GM18907 (cell line): ENCODE data around the gene BACE1.

Experiments used
- ATAC-seq: cut with Tn5 transposase; IDR thresholded peaks from one replicate; pipeline ENCODE4 v1.9.1; 2021; ENCODE audit warnings: mild to moderate bottlenecking, moderate library complexity; ENCODE audit not compliant: unreplicated experiment

The BACE1 gene

DNA sequence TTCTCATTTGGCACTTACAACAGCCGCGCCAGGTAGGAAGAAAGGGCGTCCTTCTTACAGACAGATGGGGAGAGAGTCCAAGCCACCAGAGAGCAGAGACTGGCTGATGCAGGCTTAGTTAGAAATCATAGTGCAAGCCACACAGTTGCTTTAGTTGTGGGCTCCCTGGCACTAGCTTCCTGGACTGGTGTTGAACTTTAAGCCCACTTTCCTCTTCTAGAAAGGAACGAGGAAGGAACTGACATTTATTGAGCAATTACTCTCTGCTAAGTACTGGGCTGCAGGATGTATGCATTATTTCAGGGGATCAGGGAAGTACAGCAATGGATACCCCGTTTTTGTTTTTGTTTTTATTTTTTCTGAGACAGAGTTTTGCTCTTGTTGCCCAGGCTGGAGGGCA, 3.0 kb downstream of the BACE1 start:
- no peak for ATAC-seq

DNA sequence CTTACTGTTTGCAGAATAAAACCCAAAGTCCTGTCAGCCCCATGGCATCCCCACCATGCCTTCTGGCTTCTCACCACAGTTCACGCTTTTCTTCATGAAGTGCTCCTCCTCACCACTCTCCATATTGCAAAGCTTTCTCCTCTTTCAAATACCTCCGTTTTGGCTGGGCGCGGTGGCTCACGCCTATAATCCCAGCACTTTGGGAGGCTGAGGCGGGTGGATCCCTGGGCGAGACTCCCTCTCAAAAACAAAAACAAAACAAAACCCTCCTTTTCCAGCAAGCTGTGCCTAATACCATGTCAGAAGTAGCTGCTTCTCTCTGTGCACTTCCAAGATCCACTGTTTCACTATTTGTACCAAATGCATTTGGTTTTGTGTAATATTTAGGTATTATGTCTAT, 6.7 kb downstream of the BACE1 start:
- no peak for ATAC-seq

DNA sequence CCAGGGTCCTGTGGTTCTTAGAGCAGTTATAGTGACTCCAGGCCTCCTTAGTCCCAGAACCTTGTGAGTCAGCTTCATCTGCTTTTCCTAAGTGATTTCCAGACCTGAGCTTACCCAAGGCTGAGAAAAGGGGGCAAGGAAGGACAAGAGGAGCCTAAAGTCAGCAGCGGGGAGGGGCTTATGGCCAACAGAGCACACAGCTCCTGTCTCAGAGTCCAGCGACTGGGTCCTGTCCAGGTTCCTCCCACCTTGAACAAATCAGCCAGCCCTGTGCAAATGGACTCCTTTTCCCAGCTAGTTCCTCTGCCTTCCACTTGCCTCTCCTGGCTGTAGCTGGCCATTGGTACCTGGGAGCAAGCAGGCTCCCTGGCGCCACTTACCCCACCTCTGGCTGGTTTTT, 10.9 kb downstream of the BACE1 start:
- ATAC-seq: no peak

GRCh38 chr11:117303646-117304315, 12.3 kb downstream of the BACE1 start:
- no peak for ATAC-seq

GRCh38 chr11:117303101-117303500, 13.0 kb downstream of the BACE1 start:
- no peak for ATAC-seq

DNA sequence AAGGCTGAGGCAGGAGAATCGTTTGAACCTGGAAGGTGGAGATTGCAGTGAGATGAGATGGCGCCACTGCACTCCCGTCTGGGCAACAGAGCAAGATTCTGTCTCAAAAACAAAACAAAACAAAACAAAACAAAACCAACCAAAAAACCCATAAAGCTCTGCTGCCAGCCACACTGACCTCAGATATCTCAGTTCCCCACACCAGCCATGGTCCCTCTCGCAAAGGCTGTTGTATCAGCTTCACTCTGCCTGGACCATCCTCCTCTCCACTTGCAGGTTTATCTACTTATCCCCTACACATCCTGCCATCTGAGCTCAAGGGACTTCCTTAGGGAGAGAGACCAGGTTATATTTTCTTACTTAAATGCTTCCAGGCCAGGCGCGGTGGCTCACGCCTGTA, 13.8 kb downstream of the BACE1 start:
- no peak for ATAC-seq

- ATAC-seq: no peak
Observed at GRCh38 chr11:117300773-117301172, 15.3 kb downstream of the BACE1 start.

- ATAC-seq: no peak
Observed at GRCh38 chr11:117300283-117300663, 15.8 kb downstream of the BACE1 start.

DNA sequence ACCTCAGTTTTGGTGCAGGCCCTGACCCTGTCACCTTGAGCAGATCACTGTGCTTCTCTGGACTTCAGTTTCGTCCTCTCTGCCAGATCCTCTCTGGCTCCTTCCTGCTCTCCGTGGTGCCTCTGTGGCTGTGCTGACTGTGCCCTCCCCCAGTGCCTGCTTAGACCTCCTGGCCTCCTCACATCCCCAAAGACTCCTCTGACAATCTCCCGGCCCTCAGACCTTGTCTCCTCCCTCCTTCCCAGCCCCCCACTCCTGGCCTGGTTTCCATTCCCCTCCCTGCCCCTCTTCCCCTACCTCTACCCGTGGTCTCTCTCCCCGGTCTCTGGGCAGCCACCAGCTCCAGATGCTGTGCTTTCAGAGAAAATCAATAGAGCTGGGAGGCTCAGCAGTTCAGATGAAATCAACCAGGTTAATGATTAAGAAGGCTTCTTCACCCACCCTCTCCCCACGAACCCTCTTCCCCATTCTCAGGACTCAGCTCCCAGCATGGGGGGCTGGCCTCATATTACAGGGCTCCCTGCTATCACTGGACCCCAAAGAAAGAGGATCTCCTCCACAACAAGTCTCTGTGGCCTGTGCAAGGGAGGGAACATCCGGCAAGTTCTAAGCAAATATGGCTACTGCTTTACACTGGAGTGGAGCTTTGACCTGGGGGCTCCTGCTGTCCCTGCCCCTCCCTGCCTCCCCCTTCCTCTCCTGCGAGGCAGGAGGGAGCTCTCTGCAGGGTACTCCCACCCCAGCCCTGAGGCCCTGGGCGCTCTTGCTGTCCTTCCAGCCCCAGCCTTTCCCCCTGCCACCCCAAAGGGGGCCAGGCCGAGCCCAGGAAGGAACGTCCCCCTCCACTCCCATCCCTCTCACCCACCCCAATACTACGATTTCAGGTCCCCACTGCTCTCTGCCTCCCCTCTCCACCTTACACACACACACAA, 16.4 kb downstream of the BACE1 start:
- no peak for ATAC-seq

DNA sequence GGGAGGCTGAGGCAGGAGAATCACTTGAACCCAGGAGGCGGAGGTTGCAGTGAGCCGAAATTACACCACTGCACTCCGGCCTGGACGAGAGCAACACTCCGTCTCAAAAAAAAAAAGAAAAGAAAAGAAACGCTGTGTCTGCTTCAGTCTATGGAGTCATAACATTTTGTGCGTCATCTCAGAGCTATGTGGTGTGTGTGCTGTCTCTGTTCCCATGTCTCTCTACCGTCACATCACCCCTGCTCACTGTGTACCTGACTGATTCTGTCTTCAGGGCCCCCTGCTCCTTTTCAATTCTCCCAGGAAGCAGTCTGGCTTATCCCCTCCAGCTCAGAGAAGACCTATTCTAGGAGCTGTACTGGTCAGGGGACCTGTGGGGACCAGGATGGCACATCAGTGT, 17.9 kb downstream of the BACE1 start:
- ATAC-seq: no peak

DNA sequence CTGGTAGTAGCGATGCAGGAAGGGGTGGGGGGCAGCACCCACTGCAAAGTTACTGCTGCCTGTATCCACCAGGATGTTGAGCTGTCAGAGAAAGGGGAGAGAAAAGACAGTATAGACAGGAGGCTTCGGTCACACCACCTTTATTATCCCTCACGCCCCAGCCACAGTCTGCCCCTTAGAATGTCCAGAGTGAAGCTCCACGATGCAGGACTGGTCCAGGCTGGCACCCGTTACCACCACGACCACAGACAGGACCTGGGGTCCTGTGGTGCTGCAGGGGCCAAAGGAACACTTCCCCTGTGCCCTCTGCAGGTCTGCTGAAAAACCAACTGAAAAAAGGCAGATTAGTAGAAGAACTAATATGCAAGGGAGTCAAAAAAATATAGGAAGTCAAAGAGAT, 19.2 kb downstream of the BACE1 start:
- ATAC-seq: no peak

DNA sequence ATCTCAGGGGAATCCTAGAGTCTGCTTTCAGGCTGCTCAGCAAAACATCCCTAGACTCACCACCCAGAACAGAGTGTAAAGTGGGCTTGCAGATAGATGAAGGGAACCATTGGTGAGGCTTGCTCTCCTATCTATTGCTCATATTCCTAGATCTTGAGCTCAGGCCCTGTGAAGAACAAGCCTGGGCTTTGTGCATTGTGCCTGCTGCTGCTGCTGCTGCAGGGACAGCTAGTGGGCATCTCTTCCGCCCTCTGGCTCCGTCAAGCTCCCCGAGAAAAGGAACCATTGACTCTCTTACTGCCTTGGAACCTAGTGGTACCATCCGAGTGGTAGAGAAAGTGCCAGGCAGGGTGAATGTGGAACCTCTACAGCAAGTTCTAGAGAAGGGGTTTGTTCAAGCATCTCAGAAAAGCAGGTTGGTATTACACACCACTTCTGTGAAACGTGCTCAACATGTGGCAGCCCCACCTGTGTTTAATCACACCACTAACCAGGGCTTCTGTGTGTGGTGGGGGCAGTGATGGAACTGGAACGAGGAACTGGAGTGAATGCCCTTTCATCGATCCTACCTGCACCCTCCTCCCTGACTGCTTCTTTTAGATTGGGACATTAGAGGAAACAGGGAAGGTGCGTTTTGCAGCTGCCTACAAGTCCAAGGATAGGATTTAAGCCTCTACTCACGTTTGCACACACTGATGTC, 20.5 kb downstream of the BACE1 start:
- ATAC-seq: no peak

- ATAC-seq: no peak
Observed at GRCh38 chr11:117292616-117293015, 23.4 kb downstream of the BACE1 start.

DNA sequence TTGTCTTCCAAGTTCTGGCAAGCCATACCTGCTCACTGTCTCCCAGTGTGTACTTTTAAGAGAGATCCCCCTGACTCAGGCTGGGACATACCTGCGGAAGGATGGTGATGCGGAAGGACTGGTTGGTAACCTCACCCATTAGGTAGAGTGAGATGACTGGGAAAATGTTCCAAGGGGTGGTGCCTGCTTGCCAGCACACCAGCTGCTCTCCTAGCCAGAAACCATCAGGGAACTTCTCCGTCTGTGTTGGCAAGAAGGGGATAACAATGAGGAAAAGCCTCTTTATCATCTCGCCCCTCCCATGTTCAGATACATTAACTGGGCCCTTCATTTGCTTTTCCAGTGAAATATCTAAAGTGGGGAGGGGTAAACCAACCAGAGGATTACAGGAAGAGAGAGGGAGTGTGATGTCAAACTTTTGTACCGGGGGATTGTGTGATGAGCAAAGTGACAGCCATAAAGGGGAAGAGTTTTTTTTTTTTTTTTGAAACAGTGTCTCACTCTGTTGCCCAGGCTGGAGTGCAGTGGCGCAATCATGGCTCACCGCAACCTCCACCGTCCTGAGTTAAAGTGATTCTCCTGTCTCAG, 25.2 kb downstream of the BACE1 start, which contains the start of gene BACE1-AS:
TSS of gene BACE1-AS (plus strand) at position 538 of the 588 bp plus-strand sequence.
- ATAC-seq: no peak

DNA sequence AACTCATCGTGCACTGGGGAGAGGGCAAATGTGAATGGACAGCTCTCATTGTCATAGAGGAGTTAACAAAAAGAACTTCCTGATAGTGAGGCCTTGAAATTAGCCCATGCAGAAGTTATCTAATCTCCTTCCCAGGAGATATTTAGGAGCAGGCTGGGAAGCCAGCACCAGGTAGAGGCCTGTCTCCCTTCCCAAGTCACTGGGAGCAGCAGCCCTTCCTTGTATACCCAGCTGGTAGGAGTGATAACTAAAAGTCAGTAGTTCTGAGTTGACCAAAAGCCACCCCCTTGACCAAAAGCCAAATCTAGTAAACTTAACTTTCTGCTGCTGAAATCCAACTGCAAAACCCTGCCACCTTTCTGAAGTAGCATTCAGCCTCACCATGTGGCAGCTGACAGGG, 26.3 kb downstream of the BACE1 start:
- ATAC-seq: no peak

DNA sequence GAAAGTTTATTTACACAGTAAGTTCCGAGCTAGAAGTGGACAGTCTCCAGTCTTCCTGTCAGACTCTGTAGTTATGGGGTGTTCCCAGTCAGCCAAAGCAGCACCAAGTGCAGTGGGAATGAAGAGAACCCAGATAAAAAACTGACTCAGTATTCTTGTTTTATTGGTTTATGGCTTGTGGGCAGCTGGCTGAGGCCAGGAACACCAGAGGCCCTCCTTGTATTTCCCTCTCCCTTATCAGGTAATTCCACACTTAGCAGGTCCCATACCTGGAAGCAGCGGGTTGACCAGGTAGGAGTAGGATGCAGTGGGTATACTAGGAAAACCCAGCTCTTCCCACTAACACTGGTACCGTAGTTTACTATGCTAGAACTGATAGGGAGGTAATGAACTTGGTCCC, 28.4 kb downstream of the BACE1 start:
- ATAC-seq: no peak

- ATAC-seq: no peak
Observed at GRCh38 chr11:117286588-117286987, 29.5 kb downstream of the BACE1 start.

GRCh38 chr11:117284053-117284452, 32.0 kb downstream of the BACE1 start:
- ATAC-seq: no peak

GRCh38 chr11:117282956-117283355, 33.1 kb downstream of the BACE1 start:
- no peak for ATAC-seq

- ATAC-seq: no peak
Observed at GRCh38 chr11:117281869-117282268, 34.2 kb downstream of the BACE1 start.

DNA sequence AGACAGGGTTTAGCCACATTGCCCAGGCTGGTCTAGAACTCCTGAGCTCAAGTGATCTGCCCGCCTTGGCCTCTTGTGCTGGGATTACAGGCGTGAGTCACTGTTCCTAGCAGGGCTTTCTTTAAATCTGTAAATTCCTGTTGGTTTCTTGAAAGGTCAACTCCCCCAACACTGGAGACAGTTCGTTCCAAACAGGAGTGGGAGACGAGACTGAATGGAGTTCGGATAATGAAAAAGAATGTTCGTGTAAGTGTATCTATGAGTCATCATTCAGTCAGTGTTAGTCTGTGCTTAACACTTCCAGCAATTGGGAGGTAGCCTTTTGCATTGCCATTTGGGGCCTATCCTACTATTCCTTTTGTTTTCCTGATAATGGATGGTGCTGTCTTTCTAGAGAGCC, 34.9 kb downstream of the BACE1 start:
- ATAC-seq: no peak
